GM12878 (cell line): ENCODE data around the gene TEKT5. TPM values are rescaled to one million over a fixed set of nuclear protein-coding genes. Genes with fewer than 3 reads are reported as not detected.
A peak's percentile ranks its signal among the peaks of the same experiment; 100 is the strongest.

ENCODE experiments used
- BMI1 ChIP-seq: fragments of 450-650 bp; IDR thresholded peaks from 2 replicates; pipeline ENCODE4 v1.6.1; 2016; ENCODE audit warnings: mild to moderate bottlenecking, moderate library complexity, borderline replicate concordance
- CHD1 ChIP-seq: IDR thresholded peaks from 2 replicates; pipeline ENCODE4 v1.6.1; 2012; ENCODE audit warnings: low read depth, low read length, improper control_type of control experiment
- CHD4 ChIP-seq: fragments of 200-600 bp; sonication (generic); IDR thresholded peaks from 2 replicates; pipeline ENCODE4 v1.6.1; 2016; ENCODE audit warnings: mild to moderate bottlenecking
- E2F4 ChIP-seq: IDR thresholded peaks from 2 replicates; pipeline ENCODE4 v1.6.1; 2012; ENCODE audit warnings: low read depth, low read length, improper control_type of control experiment
- IRF3 ChIP-seq: fragments of 450-650 bp; IDR thresholded peaks from 2 replicates; pipeline ENCODE4 v1.6.1; 2014; ENCODE audit warnings: mild to moderate bottlenecking
- MLLT1 ChIP-seq: fragments of 450-650 bp; IDR thresholded peaks from 2 replicates; pipeline ENCODE4 v1.6.1; 2016; ENCODE audit warnings: mild to moderate bottlenecking
- MTA2 ChIP-seq: fragments of 450-650 bp; IDR thresholded peaks from 2 replicates; pipeline ENCODE4 v1.6.1; 2016; ENCODE audit warnings: low read depth, mild to moderate bottlenecking, moderate library complexity
- POLR2AphosphoS2 ChIP-seq: IDR thresholded peaks from 2 replicates; pipeline ENCODE4 v1.6.1; 2011; ENCODE audit warnings: low read depth, mild to moderate bottlenecking, low read length, improper control_type of control experiment, moderate library complexity
- RAD51 ChIP-seq: fragments of 450-650 bp; IDR thresholded peaks from 2 replicates; pipeline ENCODE4 v1.6.1; 2016; ENCODE audit warnings: moderate library complexity, mild to moderate bottlenecking, inconsistent platforms
- SMARCA5 ChIP-seq: fragments of 450-650 bp; IDR thresholded peaks from 2 replicates; pipeline ENCODE4 v1.6.1; 2017; ENCODE audit warnings: mild to moderate bottlenecking
- TBL1XR1 ChIP-seq: IDR thresholded peaks from 2 replicates; pipeline ENCODE4 v1.6.1; 2012; ENCODE audit warnings: low read depth, low read length, improper control_type of control experiment
- USF2 ChIP-seq: IDR thresholded peaks from 2 replicates; pipeline ENCODE4 v1.6.1; 2011; ENCODE audit warnings: low read depth, low read length, improper control_type of control experiment, borderline replicate concordance
- ZBTB40 ChIP-seq: fragments of 450-650 bp; IDR thresholded peaks from 2 replicates; pipeline ENCODE4 v1.6.1; 2016; ENCODE audit warnings: mild to moderate bottlenecking, moderate library complexity, borderline replicate concordance
- ZNF687 ChIP-seq: fragments of 450-650 bp; IDR thresholded peaks from 2 replicates; pipeline ENCODE4 v1.6.1; 2017; ENCODE audit warnings: mild to moderate bottlenecking, moderate library complexity
- ZZZ3 ChIP-seq: IDR thresholded peaks from 2 replicates; pipeline ENCODE4 v1.6.1; 2011; ENCODE audit warnings: low read depth; ENCODE audit not compliant: control insufficient read depth, insufficient read length
- polyA plus RNA-seq, 11 experiments: library from polyadenylated mRNA; depleted of rRNA in 4 of 11; unstranded in 6 of 11; stranded (reverse) in 5 of 11; fragments of >200 nt; fragmentation: Nextera tagmentation in 4 of 11; fragmentation: Illumina TruSeq in 1 of 11; extraction: Ambion mirVana in 4 of 11; extraction: Trizol in 1 of 11; gene quantifications; 1 replicate in 1 of 11; 2 replicates in 10 of 11; pipeline versions ENCODE4 v1.2.1 to v1.2.3, GENCODE V29; 2011 to 2016; ENCODE audit warnings: inconsistent platforms in 2 of 11, missing spikeins in 2 of 11, low read depth in 1 of 11
- total RNA-seq, 4 experiments: library from RNA; depleted of rRNA in 3 of 4; stranded (reverse); fragments of >200 nt in 3 of 4; fragmentation: Illumina TruSeq in 1 of 4; extraction: Trizol in 1 of 4; gene quantifications; 2 replicates each; pipeline versions ENCODE4 v1.2.1 to v1.2.3, GENCODE V29; 2013 to 2021

Gene TEKT5
- total and polyA plus RNA-seq, 10 of the 15 experiments (the other 5 are each of a cell fraction or from before 2014, with no cell fraction given): 0.19 to 2.2 (median 0.68) TPM; not detected in 1

GRCh38 chr16:10738231-10739077 lies 43.7 kb upstream of the TEKT5 start (continued):
- TF ChIP-seq MLLT1 (0 out of 2 replicates have a peak, but pooled peaks have one; percentile 1), CHD1 (no peak), E2F4 (no peak), CHD4 (peak; percentile 98; the same call in 1 of the 2 replicates), RAD51 (peak; percentile 56), TBL1XR1 (peak; percentile 58; the same call in 1 of the 2 replicates), ZZZ3 (no peak), IRF3 (no peak), USF2 (no peak; the same call in 1 of the 2 replicates), SMARCA5 (no peak; the same call in none of the 2 replicates), BMI1 (no peak), ZNF687 (peak; percentile 18; the same call in 1 of the 2 replicates), ZBTB40 (no peak), MTA2 (peak; percentile 41; the same call in 1 of the 2 replicates), POLR2AphosphoS2 (no peak)
